Spleen (tissue), 11 donors: ENCODE results near the gene MESP2. TPM values are rescaled to one million over a fixed set of nuclear protein-coding genes. Genes with fewer than 3 reads are reported as not detected.
A peak's percentile ranks its signal among the peaks of the same experiment; 100 is the strongest.

Experiments used
- DNase-seq: peaks from one replicate; pipeline ENCODE4 v3.0.0-alpha.2; 2020
- H3K27ac ChIP-seq, 8 donors: fragments of 200-600 bp; sonication (generic) in 7 of 8; 1 replicate in 4 of 8; 2 replicates in 4 of 8; pipeline versions ENCODE4 v1.5.0 to v1.8.0; 2016 to 2021; ENCODE audit warnings: inconsistent platforms in 4 of 8, mild to moderate bottlenecking in 4 of 8, moderate library complexity in 1 of 8
- H3K27me3 ChIP-seq, 7 donors: fragments of 200-600 bp; sonication (generic) in 6 of 7; replicated peaks in 1 of 7; 1 replicate in 4 of 7; 2 replicates in 3 of 7; pipeline versions ENCODE4 v1.5.0 to v1.8.0; 2016 to 2021; ENCODE audit warnings: inconsistent platforms in 3 of 7, mild to moderate bottlenecking in 1 of 7
- H3K36me3 ChIP-seq, 6 donors: fragments of 200-600 bp; sonication (generic) in 5 of 6; 1 replicate in 4 of 6; 2 replicates in 2 of 6; pipeline versions ENCODE4 v1.5.0 to v1.8.0; 2016 to 2021; ENCODE audit warnings: inconsistent platforms in 2 of 6
- H3K4me1 ChIP-seq, 6 donors: fragments of 200-600 bp; sonication (generic) in 5 of 6; 1 replicate in 3 of 6; 2 replicates in 3 of 6; pipeline versions ENCODE4 v1.5.0 to v1.8.0; 2016 to 2021; ENCODE audit warnings: inconsistent platforms in 3 of 6
- H3K4me3 ChIP-seq, 8 donors: fragments of 200-600 bp; sonication (generic) in 7 of 8; 1 replicate in 4 of 8; 2 replicates in 4 of 8; pipeline versions ENCODE4 v1.5.0 to v1.8.0; 2016 to 2021; ENCODE audit warnings: inconsistent platforms in 4 of 8, mild to moderate bottlenecking in 4 of 8, moderate library complexity in 2 of 8
- H3K9me3 ChIP-seq, 8 donors: fragments of 200-600 bp; sonication (generic) in 7 of 8; 1 replicate in 4 of 8; 2 replicates in 4 of 8; pipeline versions ENCODE4 v1.5.0 to v1.8.0; 2016 to 2021; ENCODE audit warnings: inconsistent platforms in 4 of 8
- POLR2A ChIP-seq, 3 donors: fragments of 450-650 bp; IDR thresholded peaks; one replicate each; pipeline ENCODE4 v1.5.1; 2017; ENCODE audit warnings: antibody characterized with exemption in 3 of 3, mild to moderate bottlenecking in 1 of 3
- POLR2AphosphoS5 ChIP-seq, 3 donors: sonication (generic); formaldehyde crosslinking; IDR thresholded peaks; one replicate each; pipeline ENCODE4 v1.5.1; 2017; ENCODE audit warnings: antibody characterized with exemption in 3 of 3
- WGBS, 5 donors: extraction: QIAGEN DNeasy Blood & Tissue Kit in 3 of 5; methylation state at CpG; one replicate each; pipeline versions ENCODE4 v1.1.5 to v1.1.7; 2013 to 2018; 5-methylcytosine and 5-hydroxymethylcytosine counted together
- intact Hi-C: fragments of 100-400 bp; cut with DNase I; formaldehyde crosslinking; loops from one replicate; pipeline ENCODE4 v1.15.0; 2023; ENCODE audit warnings: low total_unique reads
- polyA plus RNA-seq, 3 donors: library from polyadenylated mRNA; stranded (reverse); fragments of 200-250 nt; gene quantifications; one replicate each; pipeline ENCODE4 v1.2.1, GENCODE V29; 2013
- total RNA-seq, 7 donors: library from RNA; depleted of rRNA in 3 of 7; stranded (reverse); fragments of >200 nt in 3 of 7; fragmentation: NEBNext Ultra II Directional in 4 of 7; extraction: Animal tissue kit (Norgen Biotek cat#: 25700) in 4 of 7; gene quantifications; one replicate each; pipeline versions ENCODE4 v1.1.0 to v1.2.1, GENCODE V29; 2016 to 2021
- TF ChIP-seq, protein P1 (sequence below), 11 experiments: fragments of 200-600 bp in 7 of 11; fragments of 450-650 bp in 4 of 11; sonication (generic) in 4 of 11; IDR thresholded peaks in 8 of 11; conservative IDR thresholded peaks in 3 of 11; 1 replicate in 7 of 11; 2 replicates in 4 of 11; pipeline versions ENCODE4 v1.4.0 to v1.8.0; 2016 to 2021; ENCODE audit warnings: antibody characterized with exemption in 11 of 11, inconsistent platforms in 4 of 11, mild to moderate bottlenecking in 1 of 11
- donor health status: healthy with polysubstance abuse.
- donor health status: DM: no; HTN: no; CAD: no; lungs with moderate emphysema.
- donor health status: DM: no; HTN: no; CAD: no.
- donor health status: Bipolar disorder and iron deficiency.
- donor health status: healthy.
- donor health status: DM: no; HTN: no; CAD: no.
- donor health status: DM: yes; HTN: yes; CAD: no.

MESP2 gene
- total and polyA plus RNA-seq, 10 donors = 0.05 TPM; not detected in 9

GRCh38 chr15:89783861-89784685 is 7.9 kb downstream of the MESP2 start:
- Histone ChIP-seq H3K27ac (no peak overlapping the region), H3K36me3 (peaks cover 0 to 38% (median 0%) of the 10 kb centered on the region in 6 donors), H3K4me3 (no peak overlapping the region), H3K27me3 (peaks cover 0 to 12% (median 0%) of the 10 kb centered on the region in 7 donors), H3K9me3 (peaks cover 0 to 17% (median 10%) of the 10 kb centered on the region in 8 donors), H3K4me1 (peaks cover 0 to 36% (median 18%) of the 10 kb centered on the region in 6 donors)
- WGBS, 5 donors = 82 to 92% (median 90%) methylated on average over 13 to 15 of the region's 15 CpGs
- TF ChIP-seq POLR2AphosphoS5 (IDR thresholded peaks at IDR 0.05) (no peak), POLR2A (IDR thresholded peaks at IDR 0.05) (no peak)
- TF ChIP-seq, protein P1, sequence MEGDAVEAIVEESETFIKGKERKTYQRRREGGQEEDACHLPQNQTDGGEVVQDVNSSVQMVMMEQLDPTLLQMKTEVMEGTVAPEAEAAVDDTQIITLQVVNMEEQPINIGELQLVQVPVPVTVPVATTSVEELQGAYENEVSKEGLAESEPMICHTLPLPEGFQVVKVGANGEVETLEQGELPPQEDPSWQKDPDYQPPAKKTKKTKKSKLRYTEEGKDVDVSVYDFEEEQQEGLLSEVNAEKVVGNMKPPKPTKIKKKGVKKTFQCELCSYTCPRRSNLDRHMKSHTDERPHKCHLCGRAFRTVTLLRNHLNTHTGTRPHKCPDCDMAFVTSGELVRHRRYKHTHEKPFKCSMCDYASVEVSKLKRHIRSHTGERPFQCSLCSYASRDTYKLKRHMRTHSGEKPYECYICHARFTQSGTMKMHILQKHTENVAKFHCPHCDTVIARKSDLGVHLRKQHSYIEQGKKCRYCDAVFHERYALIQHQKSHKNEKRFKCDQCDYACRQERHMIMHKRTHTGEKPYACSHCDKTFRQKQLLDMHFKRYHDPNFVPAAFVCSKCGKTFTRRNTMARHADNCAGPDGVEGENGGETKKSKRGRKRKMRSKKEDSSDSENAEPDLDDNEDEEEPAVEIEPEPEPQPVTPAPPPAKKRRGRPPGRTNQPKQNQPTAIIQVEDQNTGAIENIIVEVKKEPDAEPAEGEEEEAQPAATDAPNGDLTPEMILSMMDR (IDR thresholded peaks at IDR 0.05 in 8 of 11, conservative IDR thresholded peaks at IDR 0.05 in 3 of 11) = no peak
- intact Hi-C loops = no loop called here
- peak; percentile 58 for DNase-seq

GRCh38 chr15:89784686-89784960 is 8.5 kb downstream of the MESP2 start:
- 80 to 96% (median 91%) methylated on average over 3 to 7 of the region's 7 CpGs for WGBS, 5 donors
- peak; percentile 30 for DNase-seq
- Histone ChIP-seq H3K9me3 (peaks cover 0 to 17% (median 10%) of the 10 kb centered on the region in 8 donors), H3K27ac (no peak overlapping the region), H3K4me1 (peaks cover 0 to 36% (median 18%) of the 10 kb centered on the region in 6 donors), H3K27me3 (peaks cover 0 to 12% (median 0%) of the 10 kb centered on the region in 7 donors), H3K4me3 (no peak overlapping the region), H3K36me3 (peaks cover 0 to 43% (median 0%) of the 10 kb centered on the region in 6 donors)
- intact Hi-C loops = no loop called here
- no peak for TF ChIP-seq POLR2AphosphoS5 (IDR thresholded peaks at IDR 0.05)
- TF ChIP-seq, protein P1 (IDR thresholded peaks at IDR 0.05 in 8 of 11, conservative IDR thresholded peaks at IDR 0.05 in 3 of 11) = no peak

- H3K36me3 ChIP-seq = peaks cover 0 to 49% (median 0%) of the 10 kb centered on the region in 6 donors
- no peak overlapping the region for H3K4me3 ChIP-seq
- TF ChIP-seq, protein P1 (IDR thresholded peaks at IDR 0.05 in 8 of 11, conservative IDR thresholded peaks at IDR 0.05 in 3 of 11) = no peak
- TF ChIP-seq POLR2AphosphoS5 (IDR thresholded peaks at IDR 0.05) (no peak), POLR2A (IDR thresholded peaks at IDR 0.05) (no peak)
- intact Hi-C loops = no loop called here
- peaks cover 0 to 35% (median 17%) of the 10 kb centered on the region in 6 donors for H3K4me1 ChIP-seq
- peak; percentile 34 for DNase-seq
- no peak overlapping the region for H3K27ac ChIP-seq
- H3K9me3 ChIP-seq = peaks cover 0 to 17% (median 10%) of the 10 kb centered on the region in 8 donors
- 77 to 86% (median 83%) methylated on average over 10 to 13 of the region's 13 CpGs for WGBS, 5 donors
- H3K27me3 ChIP-seq = peaks cover 0 to 8% (median 0%) of the 10 kb centered on the region in 7 donors
Observed at GRCh38 chr15:89785064-89785773, 9.1 kb downstream of the MESP2 start.

- DNase-seq = no peak
- Histone ChIP-seq H3K36me3 (peaks cover 0 to 55% (median 0%) of the 10 kb centered on the region in 6 donors), H3K27me3 (peaks cover 0 to 2% (median 0%) of the 10 kb centered on the region in 7 donors), H3K4me1 (peaks cover 0 to 30% (median 14%) of the 10 kb centered on the region in 6 donors), H3K4me3 (no peak overlapping the region), H3K9me3 (peaks cover 0 to 17% (median 10%) of the 10 kb centered on the region in 8 donors), H3K27ac (no peak overlapping the region)
- intact Hi-C loops = no loop called here
- no peak for TF ChIP-seq POLR2A (IDR thresholded peaks at IDR 0.05)
- TF ChIP-seq, protein P1 (IDR thresholded peaks at IDR 0.05 in 8 of 11, conservative IDR thresholded peaks at IDR 0.05 in 3 of 11) = no peak
- TF ChIP-seq POLR2AphosphoS5 (IDR thresholded peaks at IDR 0.05) = no peak
Observed at GRCh38 chr15:89785774-89786140, 9.6 kb downstream of the MESP2 start.
